GM12801 (cell line): Measurements from ENCODE around the gene BCAS3.

Experiments used
- CTCF ChIP-seq: IDR thresholded peaks from one replicate; pipeline ENCODE4 v1.5.1; 2011; ENCODE audit warnings: control low read depth; ENCODE audit not compliant: insufficient read length; ENCODE audit errors: extremely low read depth

The BCAS3 gene

GRCh38 chr17:61380217-61380835, 702.7 kb downstream of the BCAS3 start:
- TF ChIP-seq CTCF: no peak

- TF ChIP-seq CTCF: no peak
These were observed 703.3 kb downstream of the BCAS3 start for GRCh38 chr17:61380836-61381525.

- TF ChIP-seq CTCF: no peak
These were observed 703.9 kb downstream of the BCAS3 start for GRCh38 chr17:61381537-61381936.

- no peak for TF ChIP-seq CTCF
These were observed 705.4 kb downstream of the BCAS3 start for GRCh38 chr17:61382796-61383688.

- TF ChIP-seq CTCF: no peak
These were observed 706.1 kb downstream of the BCAS3 start for GRCh38 chr17:61383689-61384201.

- TF ChIP-seq CTCF: no peak
These were observed 706.7 kb downstream of the BCAS3 start for GRCh38 chr17:61384354-61384691.
